Activated CD8-positive, alpha-beta T cell treated with anti-CD3 and anti-CD28 coated beads, Interleukin-2, amount 10 ng/mL, durations not matched to agents 7 days and 5 days (primary cell): ENCODE measurements around the gene PPP2R2C. TPM values are rescaled to one million over a fixed set of nuclear protein-coding genes. Genes with fewer than 3 reads are reported as not detected.

ENCODE experiments used
- ATAC-seq: fragments of 150-1000 bp; cut with Tn5 transposase; one replicate; pipeline ENCODE4 v1.10.0; 2021; ENCODE audit warnings: moderate library complexity
- CTCF ChIA-PET: fragments of 350-600 bp; sonication (Branson Sonifier 250); formaldehyde crosslinking; loops from one replicate; lab custom pipeline; 2021; ENCODE audit warnings: antibody characterized with exemption; lab: Charles Lee
- POLR2A ChIA-PET: fragments of 350-600 bp; sonication (Branson Sonifier 250); formaldehyde crosslinking; loops from one replicate; lab custom pipeline; 2021; ENCODE audit warnings: antibody characterized with exemption; lab: Charles Lee
- DNase-seq: peaks from one replicate; pipeline ENCODE4 v3.0.0-alpha.2; 2020
- H3K27ac Mint-ChIP-seq: one replicate; pipeline ENCODE4 v1.8.0; 2021; ENCODE audit warnings: mild to moderate bottlenecking, mixed read lengths
- H3K27me3 Mint-ChIP-seq: one replicate; pipeline ENCODE4 v1.8.0; 2021; ENCODE audit warnings: low read depth, mixed read lengths
- H3K36me3 Mint-ChIP-seq: one replicate; pipeline ENCODE4 v1.8.0; 2021; ENCODE audit warnings: low read depth, mixed read lengths
- H3K4me1 Mint-ChIP-seq: one replicate; pipeline ENCODE4 v1.8.0; 2021; ENCODE audit warnings: low read depth, mixed read lengths
- H3K4me3 Mint-ChIP-seq: one replicate; pipeline ENCODE4 v1.8.0; 2021; ENCODE audit warnings: mild to moderate bottlenecking, mixed read lengths
- H3K9me3 Mint-ChIP-seq: one replicate; pipeline ENCODE4 v1.8.0; 2022; ENCODE audit warnings: mixed read lengths; ENCODE audit not compliant: insufficient read depth
- total RNA-seq, 2 experiments: library from RNA; stranded (reverse); gene quantifications; one replicate each; pipeline ENCODE4 v1.2.3, GENCODE V29; 2021

PPP2R2C gene
- total RNA-seq, 2 experiments from 2014 or later, result not detected

GRCh38 chr4:6410664-6411063 is 61.8 kb downstream of the PPP2R2C start:
- no peaks in the 10 kb centered on the region for H3K9me3 Mint-ChIP-seq
- peaks cover 11% of the 10 kb centered on the region for H3K27me3 Mint-ChIP-seq
- H3K27ac Mint-ChIP-seq, result no peak overlapping the region
- H3K4me1 Mint-ChIP-seq, result no peaks in the 10 kb centered on the region
- no peak overlapping the region for H3K4me3 Mint-ChIP-seq
- no peak for ATAC-seq
- CTCF ChIA-PET, result no interaction called here
- no peak for DNase-seq
- H3K36me3 Mint-ChIP-seq, result no peaks in the 10 kb centered on the region
- POLR2A ChIA-PET, result no interaction called here

- DNase-seq (no peak), ATAC-seq (no peak)
- no peak overlapping the region for H3K4me3 Mint-ChIP-seq
- peaks cover 15% of the 10 kb centered on the region for H3K27me3 Mint-ChIP-seq
- POLR2A ChIA-PET, result no interaction called here
- H3K9me3 Mint-ChIP-seq, result no peaks in the 10 kb centered on the region
- CTCF ChIA-PET, result no interaction called here
- no peak overlapping the region for H3K27ac Mint-ChIP-seq
- no peaks in the 10 kb centered on the region for H3K36me3 Mint-ChIP-seq
- no peaks in the 10 kb centered on the region for H3K4me1 Mint-ChIP-seq
Measured at GRCh38 chr4:6410068-6410467, 62.3 kb downstream of the PPP2R2C start.

GRCh38 chr4:6409381-6409780 is 63.0 kb downstream of the PPP2R2C start:
- H3K4me3 Mint-ChIP-seq, result no peak overlapping the region
- H3K4me1 Mint-ChIP-seq, result no peaks in the 10 kb centered on the region
- POLR2A ChIA-PET, result no interaction called here
- H3K27me3 Mint-ChIP-seq, result peaks cover 20% of the 10 kb centered on the region
- ATAC-seq (no peak), DNase-seq (no peak)
- no peaks in the 10 kb centered on the region for H3K36me3 Mint-ChIP-seq
- no peak overlapping the region for H3K27ac Mint-ChIP-seq
- CTCF ChIA-PET, result no interaction called here
- no peaks in the 10 kb centered on the region for H3K9me3 Mint-ChIP-seq

- Mint-ChIP-seq H3K4me3 (no peak overlapping the region), H3K36me3 (no peaks in the 10 kb centered on the region), H3K27me3 (peaks cover 23% of the 10 kb centered on the region), H3K27ac (no peak overlapping the region), H3K4me1 (peaks cover 2% of the 10 kb centered on the region), H3K9me3 (no peaks in the 10 kb centered on the region)
- POLR2A ChIA-PET, result no interaction called here
- CTCF ChIA-PET, result no interaction called here
- DNase-seq (no peak), ATAC-seq (no peak)
Measured at GRCh38 chr4:6408263-6408662, 64.2 kb downstream of the PPP2R2C start.

- Mint-ChIP-seq H3K4me1 (peaks cover 2% of the 10 kb centered on the region), H3K9me3 (no peaks in the 10 kb centered on the region), H3K4me3 (no peak overlapping the region), H3K27me3 (peaks cover 35% of the 10 kb centered on the region), H3K36me3 (no peaks in the 10 kb centered on the region), H3K27ac (no peak overlapping the region)
- ChIA-PET CTCF (no interaction called here), POLR2A (no interaction called here)
- DNase-seq (no peak), ATAC-seq (no peak)
Measured at GRCh38 chr4:6405397-6405706, 67.1 kb downstream of the PPP2R2C start.

- Mint-ChIP-seq H3K27me3 (peaks cover 38% of the 10 kb centered on the region), H3K27ac (no peak overlapping the region), H3K4me3 (no peak overlapping the region), H3K36me3 (no peaks in the 10 kb centered on the region), H3K4me1 (peaks cover 2% of the 10 kb centered on the region), H3K9me3 (no peaks in the 10 kb centered on the region)
- CTCF ChIA-PET, result no interaction called here
- DNase-seq (no peak), ATAC-seq (no peak)
- POLR2A ChIA-PET, result no interaction called here
Measured at GRCh38 chr4:6404611-6405396, 67.6 kb downstream of the PPP2R2C start.

- no peaks in the 10 kb centered on the region for H3K9me3 Mint-ChIP-seq
- DNase-seq (no peak), ATAC-seq (no peak)
- H3K4me1 Mint-ChIP-seq, result peaks cover 2% of the 10 kb centered on the region
- CTCF ChIA-PET, result interaction anchor here (0.7 kb wide), 1 partner anchor 72 kb away, joined by 3 read pairs; no protein-coding TSS in a partner anchor
- H3K36me3 Mint-ChIP-seq, result no peaks in the 10 kb centered on the region
- POLR2A ChIA-PET, result no interaction called here
- H3K27me3 Mint-ChIP-seq, result peaks cover 46% of the 10 kb centered on the region
- H3K4me3 Mint-ChIP-seq, result no peak overlapping the region
- H3K27ac Mint-ChIP-seq, result no peak overlapping the region
Measured at GRCh38 chr4:6403400-6403685, 69.1 kb downstream of the PPP2R2C start.

GRCh38 chr4:6402566-6403399 is 69.6 kb downstream of the PPP2R2C start:
- Mint-ChIP-seq H3K9me3 (no peaks in the 10 kb centered on the region), H3K27me3 (peaks cover 46% of the 10 kb centered on the region), H3K4me3 (no peak overlapping the region), H3K4me1 (peaks cover 2% of the 10 kb centered on the region), H3K27ac (no peak overlapping the region), H3K36me3 (no peaks in the 10 kb centered on the region)
- no peak for DNase-seq
- ATAC-seq, result no peak
- ChIA-PET CTCF (interaction anchor here (0.7 kb wide), 1 partner anchor 71 kb away, joined by 3 read pairs; no protein-coding TSS in a partner anchor), POLR2A (no interaction called here)

GRCh38 chr4:6401797-6402196 is 70.6 kb downstream of the PPP2R2C start:
- no peak overlapping the region for H3K4me3 Mint-ChIP-seq
- peaks cover 42% of the 10 kb centered on the region for H3K27me3 Mint-ChIP-seq
- CTCF ChIA-PET, result no interaction called here
- H3K27ac Mint-ChIP-seq, result no peak overlapping the region
- H3K36me3 Mint-ChIP-seq, result no peaks in the 10 kb centered on the region
- DNase-seq (no peak), ATAC-seq (no peak)
- peaks cover 2% of the 10 kb centered on the region for H3K4me1 Mint-ChIP-seq
- POLR2A ChIA-PET, result no interaction called here
- no peaks in the 10 kb centered on the region for H3K9me3 Mint-ChIP-seq

GRCh38 chr4:6396696-6397236 is 75.6 kb downstream of the PPP2R2C start:
- no peaks in the 10 kb centered on the region for H3K9me3 Mint-ChIP-seq
- H3K4me1 Mint-ChIP-seq, result no peaks in the 10 kb centered on the region
- H3K4me3 Mint-ChIP-seq, result no peak overlapping the region
- H3K36me3 Mint-ChIP-seq, result no peaks in the 10 kb centered on the region
- H3K27ac Mint-ChIP-seq, result no peak overlapping the region
- ChIA-PET CTCF (no interaction called here), POLR2A (no interaction called here)
- H3K27me3 Mint-ChIP-seq, result peaks cover 15% of the 10 kb centered on the region
- ATAC-seq (no peak), DNase-seq (no peak)

GRCh38 chr4:6395466-6396228 is 76.8 kb downstream of the PPP2R2C start:
- Mint-ChIP-seq H3K36me3 (no peaks in the 10 kb centered on the region), H3K27ac (no peak overlapping the region), H3K27me3 (peaks cover 11% of the 10 kb centered on the region), H3K9me3 (no peaks in the 10 kb centered on the region), H3K4me3 (no peak overlapping the region), H3K4me1 (no peaks in the 10 kb centered on the region)
- ChIA-PET POLR2A (no interaction called here), CTCF (no interaction called here)
- ATAC-seq, result no peak
- DNase-seq, result no peak

- Mint-ChIP-seq H3K4me3 (no peak overlapping the region), H3K9me3 (no peaks in the 10 kb centered on the region), H3K4me1 (no peaks in the 10 kb centered on the region), H3K27me3 (peaks cover 8% of the 10 kb centered on the region), H3K36me3 (no peaks in the 10 kb centered on the region), H3K27ac (no peak overlapping the region)
- ATAC-seq, result no peak
- DNase-seq, result no peak
- ChIA-PET CTCF (no interaction called here), POLR2A (no interaction called here)
Measured at GRCh38 chr4:6394671-6395081, 77.7 kb downstream of the PPP2R2C start.
